ENCODE results near the gene BICD1.

DNA sequence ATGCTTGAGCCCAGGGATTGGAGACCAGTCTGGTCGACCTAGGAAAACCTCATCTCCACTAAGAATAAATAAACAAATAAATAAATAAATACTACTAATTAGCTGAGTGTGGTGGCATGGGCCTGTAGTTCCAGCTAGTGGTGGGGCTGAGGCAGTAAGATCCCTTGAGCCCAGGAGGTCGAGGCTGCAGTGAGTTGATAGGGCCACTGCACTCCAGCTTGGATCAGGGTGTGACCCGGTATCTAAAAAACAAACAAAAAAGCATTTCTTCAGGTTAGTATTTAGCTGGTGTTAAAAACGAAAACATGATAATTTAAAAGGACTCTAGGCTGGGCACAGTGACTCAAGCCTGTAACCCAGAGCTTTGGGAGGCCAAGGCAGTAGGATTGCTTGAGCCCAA is 291.5 kb downstream of the BICD1 start:
- TF ChIP-seq SUZ12 (IDR thresholded peaks at IDR 0.05; ENCODE audit: extremely low read depth, insufficient read depth, insufficient read length) (no peak), YY1 (IDR thresholded peaks at IDR 0.05; ENCODE audit: insufficient read depth, insufficient read length) (no peak), ZNF274 (IDR thresholded peaks at IDR 0.05; ENCODE audit: low read depth, low read length) (no peak)

Measured in NT2/D1 (cell line).